H54 (cell line): ENCODE measurements around the gene AMY1C.
"Not testable (repeated sequence)": the region's sequence is repeated elsewhere in the genome, so short reads cannot be mapped to it uniquely, and the experiment has no call there.

Source experiments
- DNase-seq: peaks from one replicate; pipeline ENCODE4 v3.0.0; 2011; ENCODE audit warnings: low spot score, mixed read lengths; ENCODE audit not compliant: insufficient read length
- FAIRE-seq: peaks from 3 replicates; lab custom pipeline; 2011; peaks lifted over from hg19 to GRCh38; lab: Jason Lieb, UNC
- POLR2A ChIP-seq: IDR thresholded peaks from 2 replicates; pipeline ENCODE4 v1.6.1; 2011; ENCODE audit warnings: low read depth, mild to moderate bottlenecking, low read length

The AMY1C gene

GRCh38 chr1:103749598-103749997, at the start of gene AMY1C:
TSS of gene AMY1C (plus strand) at chr1:103749898. CDS start at chr1:103750470, 572 bp downstream.
- not testable (repeated sequence) for FAIRE-seq

GRCh38 chr1:103700669-103701068, 49.0 kb upstream of the AMY1C start:
- not testable (repeated sequence) for FAIRE-seq, DNase-seq

More at GRCh38 chr1:103749598-103749997, at the start of gene AMY1C:
- DNase-seq, result not testable (repeated sequence)

- DNase-seq, FAIRE-seq: not testable (repeated sequence)
Observed at GRCh38 chr1:103701256-103701655, 48.4 kb upstream of the AMY1C start.

GRCh38 chr1:103707670-103708069, 42.0 kb upstream of the AMY1C start:
- FAIRE-seq, DNase-seq: not testable (repeated sequence)

GRCh38 chr1:103710381-103710780, 39.3 kb upstream of the AMY1C start:
- not testable (repeated sequence) for FAIRE-seq, DNase-seq

- DNase-seq, FAIRE-seq: not testable (repeated sequence)
Observed at GRCh38 chr1:103717404-103717803, 32.3 kb upstream of the AMY1C start.

- not testable (repeated sequence) for FAIRE-seq, DNase-seq
Observed at GRCh38 chr1:103721473-103721872, 28.2 kb upstream of the AMY1C start.

- not testable (repeated sequence) for FAIRE-seq, DNase-seq
Observed at GRCh38 chr1:103735334-103735733, 14.4 kb upstream of the AMY1C start.

GRCh38 chr1:103738031-103738430, 11.7 kb upstream of the AMY1C start:
- not testable (repeated sequence) for FAIRE-seq, DNase-seq

GRCh38 chr1:103744449-103744848, 5.2 kb upstream of the AMY1C start:
- FAIRE-seq, DNase-seq: not testable (repeated sequence)

- FAIRE-seq, DNase-seq: not testable (repeated sequence)
Observed at GRCh38 chr1:103745040-103745439, 4.7 kb upstream of the AMY1C start.

GRCh38 chr1:103748273-103748672, 1.4 kb upstream of the AMY1C start:
- not testable (repeated sequence) for DNase-seq, FAIRE-seq

GRCh38 chr1:103761896-103762295, 12.2 kb downstream of the AMY1C start:
- FAIRE-seq (no peak), DNase-seq (no peak)
- no peak for TF ChIP-seq POLR2A

GRCh38 chr1:103779932-103780331, 30.2 kb downstream of the AMY1C start:
- FAIRE-seq (no peak), DNase-seq (no peak)
- no peak for TF ChIP-seq POLR2A

- FAIRE-seq, result no peak
- TF ChIP-seq POLR2A, result no peak
- DNase-seq, result no peak
Observed at GRCh38 chr1:103783944-103784377, 34.3 kb downstream of the AMY1C start.

- no peak for DNase-seq
- no peak for TF ChIP-seq POLR2A
- FAIRE-seq, result no peak
Observed at GRCh38 chr1:103788377-103788776, 38.7 kb downstream of the AMY1C start.
